Activated CD4-positive, alpha-beta T cell treated with anti-CD3 and anti-CD28 coated beads for 36 hours (primary cell): ENCODE measurements around the gene USP6NL. TPM values are rescaled to one million over a fixed set of nuclear protein-coding genes. Genes with fewer than 3 reads are reported as not detected.
A peak's percentile ranks its signal among the peaks of the same experiment; 100 is the strongest.

Source experiments
- ATAC-seq: fragments of 200-7000 bp; cut with Tn5 transposase; one replicate; pipeline ENCODE4 v1.10.0; 2021; ENCODE audit warnings: mild to moderate bottlenecking, moderate library complexity
- CTCF ChIA-PET: fragments of 350-600 bp; sonication (Branson Sonifier 250); formaldehyde crosslinking; loops from one replicate; lab custom pipeline; 2021; ENCODE audit warnings: antibody characterized with exemption; lab: Charles Lee
- POLR2A ChIA-PET: fragments of 350-600 bp; sonication (Branson Sonifier 250); formaldehyde crosslinking; loops from one replicate; lab custom pipeline; 2021; ENCODE audit warnings: antibody characterized with exemption, inconsistent platforms; lab: Charles Lee
- DNase-seq: peaks from one replicate; pipeline ENCODE4 v3.0.0-alpha.2; 2020
- H3K27ac Mint-ChIP-seq: one replicate; pipeline ENCODE4 v1.8.0; 2021; ENCODE audit warnings: mixed read lengths
- H3K27me3 Mint-ChIP-seq: one replicate; pipeline ENCODE4 v1.8.0; 2021; ENCODE audit warnings: mixed read lengths
- H3K36me3 Mint-ChIP-seq: one replicate; pipeline ENCODE4 v1.8.0; 2021; ENCODE audit warnings: low read depth, mixed read lengths
- H3K4me1 Mint-ChIP-seq: one replicate; pipeline ENCODE4 v1.8.0; 2021; ENCODE audit warnings: mixed read lengths
- H3K4me3 Mint-ChIP-seq: one replicate; pipeline ENCODE4 v1.8.0; 2021; ENCODE audit warnings: mild to moderate bottlenecking, moderate library complexity, mixed read lengths
- H3K9me3 Mint-ChIP-seq: one replicate; pipeline ENCODE4 v1.8.0; 2021; ENCODE audit warnings: low read depth, mixed read lengths
- intact Hi-C, 2 experiments: fragments of 100-400 bp; cut with DNase I in 1 of 2; cut with micrococcal nuclease in 1 of 2; formaldehyde crosslinking; loops; one replicate each; pipeline versions ENCODE4 v1.14.2 to v1.15.1; 2022 to 2024; cut with DNase I, micrococcal nuclease
- total RNA-seq, 2 experiments: library from RNA; stranded (reverse); gene quantifications; one replicate each; pipeline ENCODE4 v1.2.3, GENCODE V29; 2021

USP6NL gene
- total RNA-seq, 2 experiments from 2014 or later, result 4.4 to 5.4 TPM

GRCh38 chr10:11479300-11479699 lies 132.2 kb downstream of the USP6NL start:
- Mint-ChIP-seq H3K36me3 (peaks cover 7% of the 10 kb centered on the region), H3K27me3 (no peaks in the 10 kb centered on the region), H3K27ac (no peak overlapping the region), H3K4me3 (no peak overlapping the region), H3K4me1 (peaks cover 11% of the 10 kb centered on the region), H3K9me3 (no peaks in the 10 kb centered on the region)
- intact Hi-C loops, result loop anchor here in 1 of 2 experiments (10.0 kb wide), 2 partner anchors 204 to 304 kb away; no protein-coding TSS in a partner anchor
- ChIA-PET POLR2A (no interaction called here), CTCF (interaction anchor here (1.8 kb wide), 1 partner anchor 26 kb away, joined by 3 read pairs; no protein-coding TSS in a partner anchor)
- DNase-seq (no peak), ATAC-seq (no peak)

- no peak overlapping the region for H3K27ac Mint-ChIP-seq
These were observed 132.6 kb downstream of the USP6NL start for GRCh38 chr10:11478807-11479206.

GRCh38 chr10:11475831-11476434 lies 135.5 kb downstream of the USP6NL start:
- ATAC-seq, result no peak
- CTCF ChIA-PET, result interaction anchor here (0.6 to 0.9 kb wide), 2 partner anchors 247 to 282 kb away, joined by 3 to 4 read pairs; no protein-coding TSS in a partner anchor
- Mint-ChIP-seq H3K4me3 (no peak overlapping the region), H3K9me3 (no peaks in the 10 kb centered on the region), H3K36me3 (peaks cover 4% of the 10 kb centered on the region), H3K27me3 (no peaks in the 10 kb centered on the region), H3K27ac (no peak overlapping the region), H3K4me1 (peaks cover 12% of the 10 kb centered on the region)
- DNase-seq, result no peak
- POLR2A ChIA-PET, result no interaction called here
- intact Hi-C loops, result loop anchor here in 1 of 2 experiments (10.0 kb wide), 2 partner anchors 201 to 301 kb away; no protein-coding TSS in a partner anchor

More at GRCh38 chr10:11478807-11479206, 132.6 kb downstream of the USP6NL start:
- no peak for DNase-seq
- ChIA-PET POLR2A (no interaction called here), CTCF (interaction anchor here (1.8 kb wide), 1 partner anchor 26 kb away, joined by 3 read pairs; no protein-coding TSS in a partner anchor)
- Mint-ChIP-seq H3K36me3 (peaks cover 6% of the 10 kb centered on the region), H3K4me3 (no peak overlapping the region), H3K4me1 (peaks cover 11% of the 10 kb centered on the region), H3K27me3 (no peaks in the 10 kb centered on the region), H3K9me3 (no peaks in the 10 kb centered on the region)
- no peak for ATAC-seq
- intact Hi-C loops, result loop anchor here in 1 of 2 experiments (10.0 kb wide), 2 partner anchors 204 to 304 kb away; no protein-coding TSS in a partner anchor

- peaks cover 1% of the 10 kb centered on the region for H3K4me1 Mint-ChIP-seq
- ATAC-seq (no peak), DNase-seq (no peak)
- no peak overlapping the region for H3K4me3 Mint-ChIP-seq
- no peaks in the 10 kb centered on the region for H3K27me3 Mint-ChIP-seq
- POLR2A ChIA-PET, result no interaction called here
- H3K36me3 Mint-ChIP-seq, result no peaks in the 10 kb centered on the region
- intact Hi-C loops, result loop anchor here (5.0 to 10.0 kb wide), 8 partner anchors 61 to 1241 kb away; no protein-coding TSS in a partner anchor
- CTCF ChIA-PET, result interaction anchor here (0.7 to 1.5 kb wide), 3 partner anchors 12 to 104 kb away, joined by 3 to 8 read pairs (median 4); no protein-coding TSS in a partner anchor
- no peak overlapping the region for H3K27ac Mint-ChIP-seq
- H3K9me3 Mint-ChIP-seq, result no peaks in the 10 kb centered on the region
These were observed 138.2 kb downstream of the USP6NL start for GRCh38 chr10:11473128-11473760.

GRCh38 chr10:11472158-11472753 lies 139.2 kb downstream of the USP6NL start:
- CTCF ChIA-PET, result interaction anchor here (0.7 to 1.4 kb wide), 3 partner anchors 13 to 358 kb away, joined by 3 to 4 read pairs (median 3); no protein-coding TSS in a partner anchor
- Mint-ChIP-seq H3K9me3 (no peaks in the 10 kb centered on the region), H3K36me3 (no peaks in the 10 kb centered on the region), H3K4me3 (no peak overlapping the region), H3K4me1 (peaks cover 1% of the 10 kb centered on the region), H3K27ac (no peak overlapping the region), H3K27me3 (no peaks in the 10 kb centered on the region)
- POLR2A ChIA-PET, result no interaction called here
- ATAC-seq, result peak; percentile 95
- intact Hi-C loops, result loop anchor here (5.0 to 10.0 kb wide), 8 partner anchors 60 to 1240 kb away; no protein-coding TSS in a partner anchor
- peak; percentile 86 for DNase-seq

- CTCF ChIA-PET, result interaction anchor here (0.6 kb wide), 1 partner anchor 793 kb away, joined by 3 read pairs; no protein-coding TSS in a partner anchor
- H3K4me3 Mint-ChIP-seq, result no peak overlapping the region
These were observed 141.7 kb downstream of the USP6NL start for GRCh38 chr10:11469575-11470391.

GRCh38 chr10:11468126-11468742 lies 143.2 kb downstream of the USP6NL start:
- Mint-ChIP-seq H3K9me3 (no peaks in the 10 kb centered on the region), H3K36me3 (peaks cover 2% of the 10 kb centered on the region), H3K4me1 (peaks cover 1% of the 10 kb centered on the region), H3K27me3 (no peaks in the 10 kb centered on the region), H3K4me3 (no peak overlapping the region), H3K27ac (no peak overlapping the region)
- intact Hi-C loops, result loop anchor here in 1 of 2 experiments (2.0 kb wide), 1 partner anchor 295 kb away; no protein-coding TSS in a partner anchor
- POLR2A ChIA-PET, result no interaction called here
- DNase-seq, result no peak
- CTCF ChIA-PET, result no interaction called here
- ATAC-seq, result no peak

More at GRCh38 chr10:11469575-11470391, 141.7 kb downstream of the USP6NL start:
- Mint-ChIP-seq H3K27me3 (no peaks in the 10 kb centered on the region), H3K36me3 (no peaks in the 10 kb centered on the region), H3K27ac (no peak overlapping the region), H3K9me3 (no peaks in the 10 kb centered on the region), H3K4me1 (peaks cover 1% of the 10 kb centered on the region)
- DNase-seq, result no peak
- POLR2A ChIA-PET, result no interaction called here
- ATAC-seq, result no peak
- intact Hi-C loops, result loop anchor here (2.0 to 10.0 kb wide), 9 partner anchors 57 to 1237 kb away; no protein-coding TSS in a partner anchor

- CTCF ChIA-PET, result interaction anchor here (0.5 to 1.2 kb wide), 3 partner anchors 302 to 602 kb away, joined by 3 read pairs; no protein-coding TSS in a partner anchor
- intact Hi-C loops, result no loop called here
- H3K27me3 Mint-ChIP-seq, result no peaks in the 10 kb centered on the region
- POLR2A ChIA-PET, result no interaction called here
- no peaks in the 10 kb centered on the region for H3K9me3 Mint-ChIP-seq
- no peaks in the 10 kb centered on the region for H3K4me1 Mint-ChIP-seq
- DNase-seq, result no peak
- peak; percentile 42 for ATAC-seq
- no peak overlapping the region for H3K27ac Mint-ChIP-seq
- H3K4me3 Mint-ChIP-seq, result no peak overlapping the region
- H3K36me3 Mint-ChIP-seq, result peaks cover 3% of the 10 kb centered on the region
These were observed 146.0 kb downstream of the USP6NL start for GRCh38 chr10:11465406-11465805.

GRCh38 chr10:11463111-11463510 lies 148.3 kb downstream of the USP6NL start:
- H3K4me3 Mint-ChIP-seq, result no peak overlapping the region
- DNase-seq (no peak), ATAC-seq (no peak)
- no peaks in the 10 kb centered on the region for H3K4me1 Mint-ChIP-seq
- intact Hi-C loops, result no loop called here
- CTCF ChIA-PET, result interaction anchor here (0.6 to 0.8 kb wide), 2 partner anchors 16 to 424 kb away, joined by 3 to 4 read pairs; no protein-coding TSS in a partner anchor
- POLR2A ChIA-PET, result no interaction called here
- H3K27me3 Mint-ChIP-seq, result no peaks in the 10 kb centered on the region
- no peaks in the 10 kb centered on the region for H3K9me3 Mint-ChIP-seq
- peaks cover 3% of the 10 kb centered on the region for H3K36me3 Mint-ChIP-seq
- H3K27ac Mint-ChIP-seq, result no peak overlapping the region

GRCh38 chr10:11462071-11462470 lies 149.4 kb downstream of the USP6NL start:
- Mint-ChIP-seq H3K9me3 (no peaks in the 10 kb centered on the region), H3K27me3 (no peaks in the 10 kb centered on the region), H3K27ac (no peak overlapping the region), H3K4me3 (no peak overlapping the region), H3K36me3 (peaks cover 3% of the 10 kb centered on the region), H3K4me1 (no peaks in the 10 kb centered on the region)
- ATAC-seq, result no peak
- ChIA-PET POLR2A (no interaction called here), CTCF (interaction anchor here (2.2 kb wide), 1 partner anchor 27 kb away, joined by 5 read pairs; no protein-coding TSS in a partner anchor)
- no peak for DNase-seq
- intact Hi-C loops, result no loop called here
